Measurements from ENCODE around the gene CD300H.

CD300H gene

DNA sequence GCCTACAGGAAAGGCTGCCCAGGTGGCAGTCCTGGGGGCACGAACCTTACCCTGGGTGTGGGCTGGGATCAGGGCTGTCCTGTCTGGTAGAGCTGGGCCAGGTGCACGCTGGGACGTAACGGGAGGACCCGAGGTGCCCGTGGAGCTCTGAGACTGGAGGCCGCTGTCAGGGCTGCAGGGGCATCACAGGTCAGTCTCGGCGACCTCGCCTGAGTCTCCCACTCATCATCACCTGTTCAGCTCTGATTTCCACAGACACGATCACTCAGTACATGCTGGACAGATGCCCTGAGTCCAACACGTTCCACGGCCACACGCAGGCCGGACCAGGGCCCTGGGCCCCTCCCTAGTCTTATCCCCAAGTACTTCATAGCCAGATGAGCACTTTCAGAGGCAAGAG lies 16.7 kb downstream of the CD300H start:
- no peak for ATAC-seq
- TF ChIP-seq ZC3H10 (CRISPR knock-in tag; IDR thresholded peaks at IDR 0.05) (no peak), ZFP3 (CRISPR knock-in tag; IDR thresholded peaks at IDR 0.05) (no peak), GLIS3 (CRISPR knock-in tag; IDR thresholded peaks at IDR 0.05) (no peak), POU6F1 (CRISPR knock-in tag; IDR thresholded peaks at IDR 0.05; ENCODE audit: borderline replicate concordance, low read depth) (no peak), BACH2 (CRISPR knock-in tag; IDR thresholded peaks at IDR 0.05; ENCODE audit: borderline replicate concordance) (no peak), SNAI2 (CRISPR knock-in tag; IDR thresholded peaks at IDR 0.05) (no peak), ZNF8 (CRISPR knock-in tag; IDR thresholded peaks at IDR 0.05) (no peak), PPARA (CRISPR knock-in tag; IDR thresholded peaks at IDR 0.05; ENCODE audit: borderline replicate concordance) (no peak), ZNF565 (CRISPR knock-in tag; conservative IDR thresholded peaks at IDR 0.05; ENCODE audit: low read depth) (no peak), ISL1 (CRISPR knock-in tag; IDR thresholded peaks at IDR 0.05) (no peak), TSHZ2 (CRISPR knock-in tag; IDR thresholded peaks at IDR 0.05) (no peak), TOX (CRISPR knock-in tag; IDR thresholded peaks at IDR 0.05; ENCODE audit: borderline replicate concordance) (no peak)

DNA sequence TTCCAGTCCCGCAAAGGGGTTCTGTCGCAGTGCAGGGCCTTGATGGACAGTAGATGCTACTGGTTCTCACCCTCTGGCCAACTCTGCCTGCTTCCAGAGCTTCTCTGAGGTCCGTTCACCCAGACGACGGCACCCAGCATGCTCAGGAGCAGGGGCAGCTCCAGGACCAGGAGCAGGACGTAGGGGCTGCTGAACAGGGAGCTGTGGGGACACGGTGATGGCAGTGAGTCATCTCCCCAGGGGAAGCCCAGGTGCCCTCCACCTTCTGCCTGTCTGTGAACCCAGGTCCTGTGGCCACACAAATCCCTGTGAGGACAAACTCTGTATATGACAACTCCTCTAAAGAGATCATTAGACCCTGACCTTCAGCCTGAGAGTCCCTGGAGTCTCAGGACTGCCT lies 18.0 kb downstream of the CD300H start:
- TF ChIP-seq PPARA (CRISPR knock-in tag; IDR thresholded peaks at IDR 0.05; ENCODE audit: borderline replicate concordance): no peak
- no peak for TF ChIP-seq OSR1 (CRISPR knock-in tag; IDR thresholded peaks at IDR 0.05)
- no peak for TF ChIP-seq CSDC2 (CRISPR knock-in tag; IDR thresholded peaks at IDR 0.05)
- no peak for TF ChIP-seq RARB (CRISPR knock-in tag; IDR thresholded peaks at IDR 0.05)
- no peak for TF ChIP-seq CREB5 (CRISPR knock-in tag; IDR thresholded peaks at IDR 0.05; ENCODE audit: low read depth)
- no peak for TF ChIP-seq ARNTL (CRISPR knock-in tag; IDR thresholded peaks at IDR 0.05; ENCODE audit: borderline replicate concordance, low read depth)
- no peak for TF ChIP-seq ZFP30 (CRISPR knock-in tag; IDR thresholded peaks at IDR 0.05)
- no peak for TF ChIP-seq POU6F1 (CRISPR knock-in tag; IDR thresholded peaks at IDR 0.05; ENCODE audit: borderline replicate concordance, low read depth)
- no peak for TF ChIP-seq ESRRG (CRISPR knock-in tag; IDR thresholded peaks at IDR 0.05)
- TF ChIP-seq GLIS3 (CRISPR knock-in tag; IDR thresholded peaks at IDR 0.05): no peak
- no peak for TF ChIP-seq BACH2 (CRISPR knock-in tag; IDR thresholded peaks at IDR 0.05; ENCODE audit: borderline replicate concordance)
- no peak for TF ChIP-seq CSRNP3 (CRISPR knock-in tag; IDR thresholded peaks at IDR 0.05)
- TF ChIP-seq ZNF70 (CRISPR knock-in tag; IDR thresholded peaks at IDR 0.05): no peak
- TF ChIP-seq ZC3H10 (CRISPR knock-in tag; IDR thresholded peaks at IDR 0.05): no peak
- no peak for TF ChIP-seq TCF4 (CRISPR knock-in tag; IDR thresholded peaks at IDR 0.05; ENCODE audit: borderline replicate concordance)

GRCh38 chr17:74547736-74548135 lies 19.6 kb downstream of the CD300H start:
- ATAC-seq: no peak
- TF ChIP-seq ZFP30 (CRISPR knock-in tag; IDR thresholded peaks at IDR 0.05) (no peak), TSHZ2 (CRISPR knock-in tag; IDR thresholded peaks at IDR 0.05) (no peak), ESRRG (CRISPR knock-in tag; IDR thresholded peaks at IDR 0.05) (no peak), ZNF70 (CRISPR knock-in tag; IDR thresholded peaks at IDR 0.05) (no peak), PPARA (CRISPR knock-in tag; IDR thresholded peaks at IDR 0.05; ENCODE audit: borderline replicate concordance) (no peak), SNAI2 (CRISPR knock-in tag; IDR thresholded peaks at IDR 0.05) (no peak), CSDC2 (CRISPR knock-in tag; IDR thresholded peaks at IDR 0.05) (no peak), CREB5 (CRISPR knock-in tag; IDR thresholded peaks at IDR 0.05; ENCODE audit: low read depth) (no peak), ZFP3 (CRISPR knock-in tag; IDR thresholded peaks at IDR 0.05) (no peak), BACH2 (CRISPR knock-in tag; IDR thresholded peaks at IDR 0.05; ENCODE audit: borderline replicate concordance) (no peak), ZC3H10 (CRISPR knock-in tag; IDR thresholded peaks at IDR 0.05) (no peak), RARB (CRISPR knock-in tag; IDR thresholded peaks at IDR 0.05) (no peak), ZNF565 (CRISPR knock-in tag; conservative IDR thresholded peaks at IDR 0.05; ENCODE audit: low read depth) (no peak)

More for the DNA sequence above, 18.0 kb downstream of the CD300H start:
- no peak for ATAC-seq
